ENCODE data around the gene RGS3.

The RGS3 gene

GRCh38 chr9:113641100-113641885 is 177.8 kb downstream of the RGS3 start:
- DNase-seq, result peak in 1 of 2 experiments; percentile 6

GRCh38 chr9:113644321-113644720 is 180.8 kb downstream of the RGS3 start:
- no peak for DNase-seq

DNA sequence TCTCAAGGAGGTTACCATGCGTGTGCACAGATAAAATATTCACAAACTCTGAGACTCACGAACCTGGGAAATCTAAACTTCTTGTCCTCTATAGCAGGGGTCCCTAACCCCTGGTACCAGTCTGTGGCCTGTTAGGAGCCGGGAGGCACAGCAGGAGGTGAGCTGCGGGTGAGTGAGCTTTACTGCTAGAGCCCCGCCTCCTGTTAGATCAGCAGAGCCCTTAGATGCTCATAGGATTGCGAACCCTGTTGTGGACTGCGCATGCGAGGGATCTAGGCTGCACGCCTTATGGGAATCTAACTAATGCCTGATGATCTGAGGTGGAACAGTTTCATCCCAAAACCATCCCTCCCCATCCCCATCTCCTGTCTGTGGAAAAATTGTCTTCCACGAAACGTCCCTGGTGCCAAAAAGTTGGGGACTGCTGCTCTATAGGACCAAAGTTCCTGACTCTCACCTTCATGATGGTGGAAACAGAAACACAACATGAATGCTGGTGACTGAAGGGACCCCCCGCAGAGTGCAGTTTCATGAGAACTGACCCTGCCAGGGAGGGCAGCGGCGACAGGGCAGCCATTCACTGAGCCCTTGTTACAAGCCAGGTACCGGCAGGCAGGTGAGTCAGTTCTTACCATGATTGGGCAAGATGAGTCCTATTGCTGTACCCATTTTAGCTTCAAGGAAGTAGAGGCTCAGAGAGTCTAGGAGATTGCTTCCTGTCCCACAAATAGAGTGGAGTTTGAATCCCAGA is 181.9 kb downstream of the RGS3 start:
- DNase-seq, result no peak

DNA sequence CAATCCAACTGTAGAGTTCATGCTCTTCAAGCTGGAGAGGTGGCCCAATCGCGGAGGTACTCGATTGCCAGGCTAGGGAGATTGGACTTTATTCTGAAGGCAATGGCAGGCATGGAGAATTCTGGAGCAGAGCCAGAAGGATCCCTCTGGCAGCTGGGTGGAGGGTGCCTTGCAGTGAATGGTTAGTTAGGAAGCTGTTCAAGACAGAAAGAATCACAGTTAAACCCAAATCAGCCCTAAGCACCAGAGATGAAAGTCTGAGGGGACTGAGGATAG is 182.4 kb downstream of the RGS3 start:
- DNase-seq, result no peak

DNA sequence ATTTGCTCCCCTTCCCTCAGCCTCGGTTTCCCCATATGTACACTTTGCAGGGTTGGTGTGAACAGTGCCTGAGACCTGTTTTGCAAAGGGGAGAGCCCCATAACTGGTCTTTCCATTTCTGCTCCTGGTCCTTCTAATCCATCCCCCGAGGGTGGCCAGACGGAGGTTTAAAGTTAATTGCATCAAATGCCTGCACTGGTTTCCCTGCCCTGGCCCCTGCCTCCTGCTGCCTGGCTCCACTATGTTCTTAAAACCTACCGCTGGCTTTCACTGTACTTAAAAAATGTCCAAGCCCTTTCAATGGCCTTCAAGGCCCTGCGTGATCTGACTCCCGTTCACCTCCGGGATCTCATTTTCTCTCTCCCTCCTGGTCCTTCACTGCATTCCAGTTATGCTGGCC is 183.0 kb downstream of the RGS3 start:
- no peak for DNase-seq
